GM18499 (cell line): ENCODE data around the gene ACTL7B.
"Not testable (repeated sequence)": the region's sequence is repeated elsewhere in the genome, so short reads cannot be mapped to it uniquely, and the experiment has no call there.

Experiments used
- ATAC-seq: cut with Tn5 transposase; IDR thresholded peaks from one replicate; pipeline ENCODE4 v1.9.1; 2021; ENCODE audit warnings: moderate number of reproducible peaks; ENCODE audit not compliant: insufficient read depth, unreplicated experiment

ACTL7B gene

GRCh38 chr9:108855888-108856287, at the start of gene ACTL7B:
Gene ACTL7B (minus strand): TSS chr9:108855986. CDS start chr9:108855930, 56 bp downstream.
- ATAC-seq: no peak

GRCh38 chr9:108905494-108905893, 49.7 kb upstream of the ACTL7B start:
- ATAC-seq: no peak

- no peak for ATAC-seq
Observed at GRCh38 chr9:108904161-108904560, 48.4 kb upstream of the ACTL7B start.

- no peak for ATAC-seq
Observed at GRCh38 chr9:108903420-108904103, 47.8 kb upstream of the ACTL7B start.

- no peak for ATAC-seq
Observed at GRCh38 chr9:108900176-108900575, 44.4 kb upstream of the ACTL7B start.

- ATAC-seq: not testable (repeated sequence)
Observed at GRCh38 chr9:108899023-108899695, 43.4 kb upstream of the ACTL7B start.

- ATAC-seq: no peak
Observed at GRCh38 chr9:108897324-108898096, 41.7 kb upstream of the ACTL7B start.

- no peak for ATAC-seq
Observed at GRCh38 chr9:108894225-108894997, 38.6 kb upstream of the ACTL7B start.

GRCh38 chr9:108889649-108890067, 33.9 kb upstream of the ACTL7B start:
- no peak for ATAC-seq

GRCh38 chr9:108886594-108887271, 30.9 kb upstream of the ACTL7B start:
- ATAC-seq: not testable (repeated sequence)

- peak; percentile 97 for ATAC-seq
Observed at GRCh38 chr9:108885643-108886348, 30.0 kb upstream of the ACTL7B start.

- no peak for ATAC-seq
Observed at GRCh38 chr9:108884701-108885100, 28.9 kb upstream of the ACTL7B start.

GRCh38 chr9:108883085-108883484, 27.3 kb upstream of the ACTL7B start:
- no peak for ATAC-seq

GRCh38 chr9:108882052-108882888, 26.5 kb upstream of the ACTL7B start:
- ATAC-seq: no peak

GRCh38 chr9:108880738-108881316, 25.0 kb upstream of the ACTL7B start:
- ATAC-seq: no peak

GRCh38 chr9:108877524-108877923, 21.7 kb upstream of the ACTL7B start:
- no peak for ATAC-seq

- no peak for ATAC-seq
Observed at GRCh38 chr9:108876425-108876824, 20.6 kb upstream of the ACTL7B start.
